Gastroesophageal sphincter (tissue), 4 donors: ENCODE results near the gene EVC2. TPM values are rescaled to one million over a fixed set of nuclear protein-coding genes. Genes with fewer than 3 reads are reported as not detected.

Source experiments
- ATAC-seq: fragments of 150-250 bp; one replicate; pipeline ENCODE4 v1.9.1; 2016; ENCODE audit warnings: mild to moderate bottlenecking, moderate library complexity
- H3K27ac ChIP-seq, 4 donors: fragments of 200-600 bp; sonication (generic) in 3 of 4; 1 replicate in 3 of 4; 2 replicates in 1 of 4; pipeline ENCODE4 v1.5.1; 2016 to 2019
- H3K27me3 ChIP-seq: fragments of 200-600 bp; sonication (generic); one replicate; pipeline ENCODE4 v1.5.1; 2019
- H3K36me3 ChIP-seq, 2 donors: fragments of 200-600 bp; sonication (generic); one replicate each; pipeline ENCODE4 v1.5.1; 2019; ENCODE audit warnings: control low read depth in 1 of 2
- H3K4me1 ChIP-seq, 3 donors: fragments of 200-600 bp; sonication (generic); 1 replicate in 2 of 3; 2 replicates in 1 of 3; pipeline ENCODE4 v1.5.1; 2016 to 2019; ENCODE audit warnings: control low read depth in 2 of 3
- H3K4me3 ChIP-seq, 2 donors: fragments of 200-600 bp; sonication (generic); one replicate each; pipeline ENCODE4 v1.5.1; 2019; ENCODE audit warnings: mild to moderate bottlenecking in 1 of 2, moderate library complexity in 1 of 2
- H3K9me3 ChIP-seq, 3 donors: fragments of 200-600 bp; sonication (generic); one replicate each; pipeline ENCODE4 v1.5.1; 2017 to 2019; ENCODE audit warnings: control low read depth in 2 of 3
- CTCF ChIP-seq, 4 experiments: fragments of 200-600 bp in 2 of 4; fragments of 450-650 bp in 2 of 4; sonication (generic) in 1 of 4; IDR thresholded peaks; one replicate each; pipeline ENCODE4 v1.5.1; 2017 to 2019; ENCODE audit warnings: antibody characterized with exemption in 4 of 4, mild to moderate bottlenecking in 2 of 4, moderate library complexity in 2 of 4
- EP300 ChIP-seq: sonication (generic); formaldehyde crosslinking; IDR thresholded peaks from one replicate; pipeline ENCODE4 v1.6.1; 2017; ENCODE audit warnings: antibody characterized with exemption, mild to moderate bottlenecking
- POLR2A ChIP-seq, 2 donors: fragments of 450-650 bp; IDR thresholded peaks; one replicate each; pipeline ENCODE4 v1.6.1; 2017; ENCODE audit warnings: antibody characterized with exemption in 2 of 2, mild to moderate bottlenecking in 2 of 2, moderate library complexity in 1 of 2
- POLR2AphosphoS5 ChIP-seq: sonication (generic); formaldehyde crosslinking; IDR thresholded peaks from one replicate; pipeline ENCODE4 v1.6.1; 2017; ENCODE audit warnings: antibody characterized with exemption
- WGBS, 2 donors: methylation state at CpG; one replicate each; pipeline ENCODE4 v1.1.5; 2018; ENCODE audit warnings: low coverage in 1 of 2; 5-methylcytosine and 5-hydroxymethylcytosine counted together
- total RNA-seq, 4 donors: library from RNA; depleted of rRNA; stranded (reverse); fragments of >200 nt; gene quantifications; one replicate each; pipeline ENCODE4 v1.1.0, GENCODE V29; 2016

The EVC2 gene
- total RNA-seq, 4 donors from 2014 or later: 9.3 to 16.3 (median 12.4) TPM

GRCh38 chr4:5718411-5718810, 10.1 kb upstream of the EVC2 start:
- H3K27me3 ChIP-seq: no peaks in the 10 kb centered on the region
- no peak for ATAC-seq
- WGBS, 2 donors: 60 to 68% methylated on average over 4 of the region's 4 CpGs

GRCh38 chr4:5717449-5718158, 9.2 kb upstream of the EVC2 start:
- WGBS, 2 donors: 88 to 90% methylated on average over 3 to 4 of the region's 4 CpGs
- H3K4me1 ChIP-seq: peaks cover 0 to 26% (median 0%) of the 10 kb centered on the region in 3 donors

More at GRCh38 chr4:5718411-5718810, 10.1 kb upstream of the EVC2 start:
- peaks cover 0 to 3% (median 0%) of the 10 kb centered on the region in 3 donors for H3K9me3 ChIP-seq
- peaks cover 0 to 44% of the 10 kb centered on the region in 2 donors for H3K36me3 ChIP-seq
- H3K4me1 ChIP-seq: peaks cover 0 to 18% (median 0%) of the 10 kb centered on the region in 3 donors
- H3K27ac ChIP-seq: no peak overlapping the region
- TF ChIP-seq POLR2A (IDR thresholded peaks at IDR 0.05) (no peak), POLR2AphosphoS5 (no peak), EP300 (no peak), CTCF (IDR thresholded peaks at IDR 0.05) (no peak)
- H3K4me3 ChIP-seq: no peak overlapping the region

GRCh38 chr4:5716391-5716790, 8.0 kb upstream of the EVC2 start:
- ATAC-seq: no peak
- 60 to 84% methylated on average over 2 of the region's 2 CpGs for WGBS, 2 donors
- H3K4me1 ChIP-seq: peaks cover 0 to 37% (median 0%) of the 10 kb centered on the region in 3 donors

More at GRCh38 chr4:5717449-5718158, 9.2 kb upstream of the EVC2 start:
- H3K27me3 ChIP-seq: no peaks in the 10 kb centered on the region
- no peak for ATAC-seq
- no peak for TF ChIP-seq POLR2AphosphoS5
- peaks cover 0 to 3% (median 0%) of the 10 kb centered on the region in 3 donors for H3K9me3 ChIP-seq
- no peak overlapping the region for H3K4me3 ChIP-seq
- H3K36me3 ChIP-seq: peaks cover 0 to 36% of the 10 kb centered on the region in 2 donors
- no peak overlapping the region for H3K27ac ChIP-seq

GRCh38 chr4:5715357-5715756, 7.0 kb upstream of the EVC2 start:
- no peak for ATAC-seq
- Histone ChIP-seq H3K36me3 (peaks cover 0 to 13% of the 10 kb centered on the region in 2 donors), H3K4me1 (peaks cover 0 to 43% (median 0%) of the 10 kb centered on the region in 3 donors), H3K9me3 (peaks cover 0 to 3% (median 0%) of the 10 kb centered on the region in 3 donors), H3K27ac (no peak overlapping the region), H3K27me3 (no peaks in the 10 kb centered on the region), H3K4me3 (no peak overlapping the region)
- WGBS, 2 donors: 50% methylated on average over 2 of the region's 2 CpGs
- TF ChIP-seq EP300 (no peak), POLR2A (IDR thresholded peaks at IDR 0.05) (no peak), POLR2AphosphoS5 (no peak), CTCF (IDR thresholded peaks at IDR 0.05) (no peak)

More at GRCh38 chr4:5716391-5716790, 8.0 kb upstream of the EVC2 start:
- Histone ChIP-seq H3K9me3 (peaks cover 0 to 3% (median 0%) of the 10 kb centered on the region in 3 donors), H3K27ac (no peak overlapping the region), H3K27me3 (no peaks in the 10 kb centered on the region), H3K36me3 (peaks cover 0 to 23% of the 10 kb centered on the region in 2 donors), H3K4me3 (no peak overlapping the region)
- TF ChIP-seq POLR2A (IDR thresholded peaks at IDR 0.05) (no peak), POLR2AphosphoS5 (no peak), CTCF (IDR thresholded peaks at IDR 0.05) (no peak), EP300 (no peak)

- Histone ChIP-seq H3K4me3 (no peak overlapping the region), H3K4me1 (peaks cover 0 to 58% (median 3%) of the 10 kb centered on the region in 3 donors), H3K36me3 (no peaks in the 10 kb centered on the region), H3K9me3 (peaks cover 0 to 3% (median 0%) of the 10 kb centered on the region in 3 donors), H3K27me3 (no peaks in the 10 kb centered on the region), H3K27ac (no peak overlapping the region)
- WGBS, 2 donors: 79 to 82% methylated on average over 6 of the region's 6 CpGs
- TF ChIP-seq CTCF (IDR thresholded peaks at IDR 0.05) (no peak), POLR2A (IDR thresholded peaks at IDR 0.05) (no peak), POLR2AphosphoS5 (no peak), EP300 (no peak)
- ATAC-seq: no peak
Observed at GRCh38 chr4:5713861-5714260, 5.5 kb upstream of the EVC2 start.
